Tibial nerve (tissue), 4 donors: Measurements from ENCODE around the gene OR2L5. TPM values are rescaled to one million over a fixed set of nuclear protein-coding genes. Genes with fewer than 3 reads are reported as not detected.

Experiments
- DNase-seq, 2 donors: peaks; one replicate each; pipeline ENCODE4 v3.0.0-alpha.2; 2019; ENCODE audit warnings: low spot score in 2 of 2
- H3K27ac ChIP-seq, 4 donors: fragments of 200-600 bp; sonication (generic) in 3 of 4; one replicate each; pipeline ENCODE4 v1.5.1; 2017 to 2019; ENCODE audit warnings: mild to moderate bottlenecking in 1 of 4
- H3K27me3 ChIP-seq, 2 donors: fragments of 200-600 bp; sonication (generic) in 1 of 2; one replicate each; pipeline versions ENCODE4 v1.5.1 to v1.6.0; 2017 to 2019
- H3K36me3 ChIP-seq, 3 donors: fragments of 200-600 bp; sonication (generic); one replicate each; pipeline ENCODE4 v1.5.1; 2018 to 2019
- H3K4me1 ChIP-seq, 4 donors: fragments of 200-600 bp; sonication (generic) in 3 of 4; one replicate each; pipeline ENCODE4 v1.5.1; 2017 to 2019
- H3K4me3 ChIP-seq, 4 donors: fragments of 200-600 bp; sonication (generic) in 3 of 4; one replicate each; pipeline ENCODE4 v1.5.1; 2017 to 2019; ENCODE audit warnings: mild to moderate bottlenecking in 1 of 4, moderate library complexity in 1 of 4
- H3K9me3 ChIP-seq, 4 donors: fragments of 200-600 bp; sonication (generic) in 3 of 4; one replicate each; pipeline ENCODE4 v1.5.1; 2017 to 2019
- CTCF ChIP-seq, 5 experiments: fragments of 200-600 bp in 3 of 5; fragments of 450-650 bp in 2 of 5; sonication (generic) in 3 of 5; IDR thresholded peaks; one replicate each; pipeline ENCODE4 v1.5.1; 2016 to 2019; ENCODE audit warnings: antibody characterized with exemption in 5 of 5, mild to moderate bottlenecking in 3 of 5, moderate library complexity in 2 of 5
- EP300 ChIP-seq, 2 donors: sonication (generic); formaldehyde crosslinking; IDR thresholded peaks; one replicate each; pipeline ENCODE4 v1.6.1; 2017; ENCODE audit warnings: antibody characterized with exemption in 2 of 2, mild to moderate bottlenecking in 1 of 2
- POLR2A ChIP-seq, 2 donors: fragments of 450-650 bp; IDR thresholded peaks; one replicate each; pipeline ENCODE4 v1.6.1; 2017; ENCODE audit warnings: antibody characterized with exemption in 2 of 2, mild to moderate bottlenecking in 2 of 2, moderate library complexity in 2 of 2
- WGBS, 2 donors: methylation state at CpG; one replicate each; pipeline ENCODE4 v1.1.5; 2018; 5-methylcytosine and 5-hydroxymethylcytosine counted together
- total RNA-seq, 4 donors: library from RNA; depleted of rRNA; stranded (reverse); fragments of >200 nt; gene quantifications; one replicate each; pipeline ENCODE4 v1.1.0, GENCODE V29; 2016

OR2L5 gene
- total RNA-seq, 4 donors from 2014 or later = not detected

- Histone ChIP-seq H3K36me3 (no peaks in the 10 kb centered on the region), H3K9me3 (peaks cover 0 to under 1% (median 0%) of the 10 kb centered on the region in 4 donors), H3K4me1 (no peaks in the 10 kb centered on the region), H3K4me3 (no peak overlapping the region), H3K27ac (no peak overlapping the region), H3K27me3 (no peaks in the 10 kb centered on the region)
- no peak for DNase-seq
- no peak for TF ChIP-seq CTCF (IDR thresholded peaks at IDR 0.05)
- no peak for TF ChIP-seq POLR2A (IDR thresholded peaks at IDR 0.05)
- no peak for TF ChIP-seq EP300 (IDR thresholded peaks at IDR 0.05)
- WGBS, 2 donors = 70 to 75% methylated on average over 5 of the region's 5 CpGs
Measured at GRCh38 chr1:248045209-248045608, 31.7 kb downstream of the OR2L5 start.

- no peak for TF ChIP-seq EP300 (IDR thresholded peaks at IDR 0.05)
- no peak for TF ChIP-seq POLR2A (IDR thresholded peaks at IDR 0.05)
- no peak for TF ChIP-seq CTCF (IDR thresholded peaks at IDR 0.05)
- no peak for DNase-seq
Measured at GRCh38 chr1:248046536-248046935, 33.1 kb downstream of the OR2L5 start, which contains the start of gene OR2L3. Gene OR2L3 (plus strand): TSS chr1:248046836. CDS start chr1:248060682, 13,846 bp downstream.

GRCh38 chr1:248047008-248047407 is 33.5 kb downstream of the OR2L5 start:
- DNase-seq = no peak
- no peaks in the 10 kb centered on the region for H3K27me3 ChIP-seq
- H3K4me1 ChIP-seq = no peaks in the 10 kb centered on the region
- no peak overlapping the region for H3K4me3 ChIP-seq
- H3K27ac ChIP-seq = no peak overlapping the region
- H3K9me3 ChIP-seq = no peaks in the 10 kb centered on the region
- H3K36me3 ChIP-seq = no peaks in the 10 kb centered on the region
- TF ChIP-seq POLR2A (IDR thresholded peaks at IDR 0.05) (no peak), CTCF (IDR thresholded peaks at IDR 0.05) (no peak), EP300 (IDR thresholded peaks at IDR 0.05) (no peak)
- whole genome bisulfite sequencing, 2 donors = 65 to 73% methylated on average over 1 of the region's 1 CpG

More at GRCh38 chr1:248046536-248046935, 33.1 kb downstream of the OR2L5 start, which contains the start of gene OR2L3:
- Histone ChIP-seq H3K36me3 (no peaks in the 10 kb centered on the region), H3K4me3 (no peak within 1 kb of the TSS), H3K9me3 (no peaks in the 10 kb centered on the region), H3K27me3 (no peaks in the 10 kb centered on the region), H3K4me1 (no peaks in the 10 kb centered on the region), H3K27ac (no peak within 1 kb of the TSS)
- 75 to 78% methylated on average over 2 of the region's 2 CpGs for WGBS, 2 donors

GRCh38 chr1:248054671-248055070 is 41.2 kb downstream of the OR2L5 start:
- Histone ChIP-seq H3K4me1 (no peaks in the 10 kb centered on the region), H3K9me3 (peaks cover 0 to 10% (median 4%) of the 10 kb centered on the region in 4 donors), H3K27ac (no peak overlapping the region), H3K27me3 (no peaks in the 10 kb centered on the region), H3K4me3 (no peak overlapping the region), H3K36me3 (no peaks in the 10 kb centered on the region)
- DNase-seq = no peak
- no peak for TF ChIP-seq CTCF (IDR thresholded peaks at IDR 0.05)
- no peak for TF ChIP-seq EP300 (IDR thresholded peaks at IDR 0.05)
- TF ChIP-seq POLR2A (IDR thresholded peaks at IDR 0.05) = no peak

GRCh38 chr1:248055261-248055660 is 41.8 kb downstream of the OR2L5 start:
- WGBS, 2 donors = 77 to 83% methylated on average over 2 of the region's 2 CpGs
- no peak overlapping the region for H3K4me3 ChIP-seq
- DNase-seq = no peak

More at GRCh38 chr1:248055261-248055660, 41.8 kb downstream of the OR2L5 start:
- H3K4me1 ChIP-seq = no peaks in the 10 kb centered on the region
- H3K27me3 ChIP-seq = no peaks in the 10 kb centered on the region
- no peak overlapping the region for H3K27ac ChIP-seq
- no peak for TF ChIP-seq CTCF (IDR thresholded peaks at IDR 0.05)
- TF ChIP-seq POLR2A (IDR thresholded peaks at IDR 0.05) = no peak
- TF ChIP-seq EP300 (IDR thresholded peaks at IDR 0.05) = no peak
- peaks cover 0 to 10% (median 4%) of the 10 kb centered on the region in 4 donors for H3K9me3 ChIP-seq
- no peaks in the 10 kb centered on the region for H3K36me3 ChIP-seq
